Activated CD4-positive, alpha-beta memory T cell treated with anti-CD3 and anti-CD28 coated beads, Interleukin-2, amount 10 ng/mL, durations not matched to agents 7 days and 5 days (primary cell): ENCODE results near the gene POLR3B. TPM values are rescaled to one million over a fixed set of nuclear protein-coding genes. Genes with fewer than 3 reads are reported as not detected.
"Not testable (repeated sequence)": the region's sequence is repeated elsewhere in the genome, so short reads cannot be mapped to it uniquely, and the experiment has no call there.

Experiments
- CTCF ChIA-PET: fragments of 350-600 bp; sonication (Branson Sonifier 250); formaldehyde crosslinking; loops from one replicate; lab custom pipeline; 2021; ENCODE audit warnings: antibody characterized with exemption, inconsistent platforms; lab: Charles Lee
- POLR2A ChIA-PET: fragments of 350-600 bp; sonication (Branson Sonifier 250); formaldehyde crosslinking; loops from one replicate; lab custom pipeline; 2021; ENCODE audit warnings: antibody characterized with exemption; lab: Charles Lee
- DNase-seq: peaks from one replicate; pipeline ENCODE4 v3.0.0-alpha.2; 2020
- H3K27ac Mint-ChIP-seq: one replicate; pipeline ENCODE4 v1.8.0; 2021; ENCODE audit warnings: mild to moderate bottlenecking, mixed read lengths
- H3K27me3 Mint-ChIP-seq: one replicate; pipeline ENCODE4 v1.8.0; 2021; ENCODE audit warnings: mixed read lengths
- H3K36me3 Mint-ChIP-seq: one replicate; pipeline ENCODE4 v1.8.0; 2021; ENCODE audit warnings: low read depth, mixed read lengths
- H3K4me1 Mint-ChIP-seq: one replicate; pipeline ENCODE4 v1.8.0; 2021; ENCODE audit warnings: mixed read lengths
- H3K4me3 Mint-ChIP-seq: one replicate; pipeline ENCODE4 v1.8.0; 2021; ENCODE audit warnings: mild to moderate bottlenecking, mixed read lengths
- H3K9me3 Mint-ChIP-seq: one replicate; pipeline ENCODE4 v1.8.0; 2021; ENCODE audit warnings: mixed read lengths
- total RNA-seq, 2 experiments: library from RNA; stranded (reverse); gene quantifications; one replicate each; pipeline ENCODE4 v1.2.3, GENCODE V29; 2021

The POLR3B gene
- 1 to 10 TPM; 3.7 to 4.4 TPM for total RNA-seq

DNA sequence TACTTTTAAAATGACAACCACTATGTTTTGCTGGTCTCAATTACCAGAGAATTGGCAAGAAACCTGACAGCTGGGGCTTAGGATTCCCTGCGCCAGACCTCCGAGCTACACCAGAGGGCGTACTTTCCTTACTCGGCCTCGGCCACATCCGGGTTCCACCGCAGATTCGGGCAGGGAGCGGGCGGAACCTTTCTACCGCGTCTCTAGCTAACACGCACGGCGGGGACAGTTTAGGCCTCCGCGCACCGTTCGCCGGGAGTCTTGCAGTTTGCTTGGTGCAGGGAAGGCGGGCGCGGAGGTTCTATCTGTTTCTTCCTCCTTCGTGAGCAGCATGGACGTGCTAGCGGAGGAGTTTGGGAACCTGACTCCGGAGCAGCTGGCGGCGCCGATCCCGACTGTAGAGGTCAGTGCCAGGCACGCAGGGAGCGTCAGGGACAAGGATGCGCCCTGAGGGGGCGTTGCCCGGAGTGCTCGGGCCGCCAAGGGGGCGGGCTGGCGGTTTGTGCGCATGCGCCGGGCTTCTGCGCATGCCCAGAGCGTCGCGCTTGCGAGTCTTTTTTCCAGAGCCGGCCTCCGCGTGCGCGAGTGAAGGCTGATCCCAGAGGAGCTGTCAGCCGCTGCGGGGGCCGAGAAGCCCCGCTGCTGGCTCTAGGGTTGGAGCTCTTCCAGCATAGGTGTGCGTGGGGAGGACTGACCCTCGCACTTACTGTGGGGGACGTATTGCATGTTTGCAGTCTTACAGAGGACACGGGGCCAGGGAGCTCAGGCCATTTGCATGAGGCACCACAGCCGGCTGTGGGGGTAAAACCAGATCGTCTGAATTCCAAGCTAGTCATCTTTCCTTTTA, at the start of gene POLR3B:
POLR3B (plus strand) TSS at position 200 of the 847 bp plus-strand sequence; CDS start at position 332, 132 bp downstream.
- peak; percentile 97 for DNase-seq
- Mint-ChIP-seq H3K9me3 (no peaks in the 10 kb centered on the region), H3K4me1 (peaks cover 20% of the 10 kb centered on the region), H3K36me3 (no peaks in the 10 kb centered on the region), H3K27ac (peak within 1 kb of the TSS; percentile 88), H3K4me3 (peak within 1 kb of the TSS; percentile 87), H3K27me3 (no peaks in the 10 kb centered on the region)
- ChIA-PET CTCF (interaction anchor here (0.7 to 3.3 kb wide), 28 partner anchors 9 to 598 kb away, joined by 3 to 27 read pairs (median 4); partner anchors contain the start of genes TCP11L2 and TMEM263), POLR2A (interaction anchor here (0.7 to 3.9 kb wide), 14 partner anchors 9 to 626 kb away, joined by 3 to 47 read pairs (median 4); partner anchors contain the start of genes TCP11L2 and TMEM263)

DNA sequence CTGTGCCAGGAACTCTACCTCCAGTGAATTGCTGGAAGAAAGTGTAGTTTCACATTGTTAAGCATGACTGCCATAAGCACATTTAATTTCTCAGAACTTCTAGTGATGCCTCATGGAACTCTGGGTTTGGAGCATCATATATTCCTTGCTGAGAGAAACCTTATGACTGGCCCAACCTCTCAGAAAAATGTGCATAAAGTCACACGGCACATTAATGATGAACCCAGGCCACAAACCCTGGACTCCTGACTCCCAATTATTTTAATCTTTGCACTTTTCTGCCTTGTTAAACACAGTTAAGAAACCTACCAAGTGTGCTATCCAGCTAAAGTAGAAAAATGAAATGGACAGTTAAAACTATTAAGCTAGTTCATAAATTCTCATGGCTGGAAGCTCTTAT, 49.4 kb upstream of the POLR3B start:
- H3K4me1 Mint-ChIP-seq, result peaks cover 22% of the 10 kb centered on the region
- no peaks in the 10 kb centered on the region for H3K27me3 Mint-ChIP-seq
- peaks cover 3% of the 10 kb centered on the region for H3K36me3 Mint-ChIP-seq
- no peak overlapping the region for H3K27ac Mint-ChIP-seq
- no peak overlapping the region for H3K4me3 Mint-ChIP-seq
- no peaks in the 10 kb centered on the region for H3K9me3 Mint-ChIP-seq
- DNase-seq, result no peak
- POLR2A ChIA-PET, result no interaction called here
- CTCF ChIA-PET, result no interaction called here

DNA sequence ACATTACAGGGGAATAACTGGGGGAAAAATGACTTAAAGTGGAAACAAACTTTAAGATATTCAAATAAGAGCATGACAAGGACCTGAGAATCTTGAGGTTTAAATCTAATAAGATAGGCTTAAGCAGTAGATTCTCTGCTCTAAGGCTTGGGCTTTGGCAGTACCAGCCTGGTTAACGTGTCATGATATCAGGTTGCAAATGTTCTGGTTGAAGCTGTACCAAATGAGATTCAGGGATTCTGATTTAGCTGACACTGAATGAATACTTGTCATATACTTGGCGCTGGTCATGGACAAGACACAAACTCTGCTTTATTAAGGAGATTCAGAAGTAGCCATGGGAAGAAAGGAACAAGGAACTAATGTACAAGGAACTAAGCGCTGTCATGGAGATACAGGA, 48.9 kb upstream of the POLR3B start:
- Mint-ChIP-seq H3K27ac (no peak overlapping the region), H3K9me3 (no peaks in the 10 kb centered on the region), H3K27me3 (no peaks in the 10 kb centered on the region), H3K36me3 (peaks cover 3% of the 10 kb centered on the region), H3K4me1 (peaks cover 20% of the 10 kb centered on the region), H3K4me3 (no peak overlapping the region)
- DNase-seq, result no peak
- POLR2A ChIA-PET, result no interaction called here
- CTCF ChIA-PET, result no interaction called here

DNA sequence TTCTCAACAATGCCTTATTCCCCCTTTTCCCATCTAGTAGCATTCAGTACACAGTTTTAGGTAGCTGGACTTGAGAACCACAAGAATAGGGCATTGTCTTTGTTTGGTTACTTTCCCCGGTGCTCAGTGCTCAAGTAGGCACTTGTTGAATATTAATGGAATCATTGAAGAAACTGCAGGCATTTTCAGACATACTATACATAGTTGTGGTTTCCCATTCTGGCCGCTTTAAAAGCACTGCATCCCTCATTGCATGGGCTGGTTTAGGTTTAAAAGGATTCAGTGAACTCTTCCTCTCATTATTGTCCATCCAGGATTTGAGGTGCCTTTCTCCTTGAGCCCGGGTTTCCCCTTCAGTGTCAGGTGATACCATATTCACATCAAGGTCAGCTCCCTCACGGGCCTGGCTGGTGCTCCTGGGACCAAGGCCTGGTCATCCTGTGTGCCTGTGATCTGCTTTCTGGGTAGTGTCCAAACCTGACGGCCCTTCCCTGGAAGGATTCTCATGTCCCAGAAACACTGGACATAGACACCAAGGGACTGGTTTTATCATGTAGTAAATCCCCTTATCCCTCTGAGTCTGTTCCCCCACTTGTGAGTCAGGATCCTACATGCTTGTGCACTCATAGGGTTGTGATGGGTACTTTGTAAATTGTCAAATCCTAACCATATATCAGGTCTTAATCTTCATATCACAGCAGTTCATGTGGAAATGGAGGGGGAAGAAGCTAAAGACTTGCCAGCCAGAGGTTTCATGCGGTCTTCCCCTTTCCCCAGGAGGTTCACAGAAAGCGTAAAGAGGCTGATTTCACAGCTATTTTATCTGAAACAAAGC, 47.7 kb upstream of the POLR3B start:
- no peaks in the 10 kb centered on the region for H3K27me3 Mint-ChIP-seq
- no peak overlapping the region for H3K27ac Mint-ChIP-seq
- no peaks in the 10 kb centered on the region for H3K9me3 Mint-ChIP-seq
- no peak for DNase-seq
- no peaks in the 10 kb centered on the region for H3K36me3 Mint-ChIP-seq
- CTCF ChIA-PET, result no interaction called here
- no peak overlapping the region for H3K4me3 Mint-ChIP-seq
- POLR2A ChIA-PET, result no interaction called here
- peaks cover 12% of the 10 kb centered on the region for H3K4me1 Mint-ChIP-seq

DNA sequence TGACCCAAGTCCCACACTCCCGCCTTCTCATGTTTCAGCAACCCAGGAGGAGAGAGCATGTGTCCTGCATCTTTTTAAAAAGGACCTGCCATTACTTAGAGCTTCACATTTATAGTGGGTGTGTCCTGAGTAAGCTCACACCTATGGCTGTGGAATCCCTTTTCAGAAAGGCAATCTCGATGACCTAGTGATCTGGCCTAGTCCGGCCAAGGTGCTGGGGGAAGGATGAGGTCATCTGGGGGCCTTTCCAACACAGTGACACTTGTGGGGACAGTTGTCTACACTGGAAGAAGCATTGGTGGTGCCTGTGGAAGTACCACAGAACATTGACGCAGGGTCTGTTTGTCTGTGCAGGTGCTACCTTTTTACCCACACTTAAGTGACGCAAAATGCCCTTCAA, 46.9 kb upstream of the POLR3B start:
- peaks cover 7% of the 10 kb centered on the region for H3K4me1 Mint-ChIP-seq
- ChIA-PET CTCF (no interaction called here), POLR2A (no interaction called here)
- no peaks in the 10 kb centered on the region for H3K27me3 Mint-ChIP-seq
- DNase-seq, result no peak
- H3K9me3 Mint-ChIP-seq, result no peaks in the 10 kb centered on the region
- H3K27ac Mint-ChIP-seq, result no peak overlapping the region
- H3K36me3 Mint-ChIP-seq, result peaks cover 6% of the 10 kb centered on the region
- no peak overlapping the region for H3K4me3 Mint-ChIP-seq

DNA sequence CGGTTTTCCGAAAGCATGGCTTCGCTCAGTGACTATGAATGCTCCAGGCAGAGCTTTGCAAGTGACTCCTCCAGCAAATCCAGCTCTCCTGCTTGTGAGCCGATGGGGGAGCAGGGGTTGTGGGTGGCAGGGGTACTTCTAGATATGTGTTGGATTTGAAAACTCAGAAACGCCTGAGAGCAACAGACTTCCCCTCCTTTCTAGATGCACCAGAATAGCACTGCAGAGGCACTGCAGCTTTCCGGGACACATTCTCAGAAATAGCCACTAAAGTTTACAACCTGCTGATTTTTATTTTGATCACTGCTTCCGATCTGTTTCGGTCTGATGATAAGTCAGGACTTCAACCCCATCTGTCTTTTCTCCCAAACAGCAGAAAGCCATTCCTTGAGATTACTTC, 46.4 kb upstream of the POLR3B start:
- no peaks in the 10 kb centered on the region for H3K9me3 Mint-ChIP-seq
- H3K27me3 Mint-ChIP-seq, result no peaks in the 10 kb centered on the region
- peaks cover 6% of the 10 kb centered on the region for H3K36me3 Mint-ChIP-seq
- ChIA-PET CTCF (no interaction called here), POLR2A (no interaction called here)
- H3K27ac Mint-ChIP-seq, result no peak overlapping the region
- H3K4me1 Mint-ChIP-seq, result peaks cover 6% of the 10 kb centered on the region
- no peak for DNase-seq
- no peak overlapping the region for H3K4me3 Mint-ChIP-seq

DNA sequence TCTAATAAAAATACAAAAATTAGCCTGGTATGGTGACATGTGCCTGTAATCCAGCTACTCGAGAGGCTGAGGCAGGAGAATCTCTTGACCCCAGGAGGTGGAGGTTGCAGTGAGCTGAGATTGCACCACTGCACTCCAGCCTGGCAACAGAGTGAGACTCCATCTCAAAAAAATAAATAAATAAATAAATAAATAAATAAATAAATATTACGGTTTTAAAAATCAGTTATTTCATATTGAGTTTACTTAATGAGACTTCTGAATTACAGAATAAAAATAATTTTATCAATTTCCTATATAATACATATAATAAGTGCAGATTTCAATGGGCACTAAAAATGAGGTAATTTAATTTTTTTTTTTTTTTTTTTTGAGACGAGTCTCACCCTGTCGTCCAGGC, 44.1 kb upstream of the POLR3B start:
- H3K4me1 Mint-ChIP-seq, H3K9me3 Mint-ChIP-seq, H3K4me3 Mint-ChIP-seq, H3K27ac Mint-ChIP-seq, DNase-seq, CTCF ChIA-PET, H3K27me3 Mint-ChIP-seq, POLR2A ChIA-PET: not testable (repeated sequence)
- peaks cover 12% of the 10 kb centered on the region for H3K36me3 Mint-ChIP-seq

DNA sequence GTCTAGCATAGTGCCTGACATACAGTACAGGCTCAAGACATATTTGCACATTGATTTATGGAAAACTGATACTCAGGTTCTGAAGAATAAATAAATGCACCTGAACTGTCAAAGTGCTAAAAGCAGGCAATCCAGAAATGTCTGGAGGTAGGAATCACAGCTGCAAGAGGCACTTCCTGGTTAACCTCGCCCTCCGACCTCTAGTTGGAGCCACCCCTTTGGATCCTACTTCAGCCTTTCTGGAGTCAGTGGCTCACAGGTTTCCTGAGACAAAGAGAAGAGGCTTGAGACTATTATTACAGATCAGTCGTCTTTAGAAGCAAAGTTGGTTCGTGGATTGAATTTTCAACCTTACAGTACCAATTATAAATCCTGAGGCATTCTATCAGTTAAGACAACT, 42.0 kb upstream of the POLR3B start:
- ChIA-PET CTCF (interaction anchor here (0.6 to 1.7 kb wide), 5 partner anchors 32 to 526 kb away, joined by 3 to 5 read pairs (median 3); partner anchors contain the start of gene POLR3B), POLR2A (interaction anchor here (1.0 to 2.3 kb wide), 2 partner anchors 14 to 43 kb away, joined by 3 to 6 read pairs; no protein-coding TSS in a partner anchor)
- Mint-ChIP-seq H3K4me3 (no peak overlapping the region), H3K36me3 (peaks cover 14% of the 10 kb centered on the region), H3K4me1 (peaks cover 6% of the 10 kb centered on the region), H3K9me3 (no peaks in the 10 kb centered on the region), H3K27me3 (no peaks in the 10 kb centered on the region), H3K27ac (no peak overlapping the region)
- no peak for DNase-seq

DNA sequence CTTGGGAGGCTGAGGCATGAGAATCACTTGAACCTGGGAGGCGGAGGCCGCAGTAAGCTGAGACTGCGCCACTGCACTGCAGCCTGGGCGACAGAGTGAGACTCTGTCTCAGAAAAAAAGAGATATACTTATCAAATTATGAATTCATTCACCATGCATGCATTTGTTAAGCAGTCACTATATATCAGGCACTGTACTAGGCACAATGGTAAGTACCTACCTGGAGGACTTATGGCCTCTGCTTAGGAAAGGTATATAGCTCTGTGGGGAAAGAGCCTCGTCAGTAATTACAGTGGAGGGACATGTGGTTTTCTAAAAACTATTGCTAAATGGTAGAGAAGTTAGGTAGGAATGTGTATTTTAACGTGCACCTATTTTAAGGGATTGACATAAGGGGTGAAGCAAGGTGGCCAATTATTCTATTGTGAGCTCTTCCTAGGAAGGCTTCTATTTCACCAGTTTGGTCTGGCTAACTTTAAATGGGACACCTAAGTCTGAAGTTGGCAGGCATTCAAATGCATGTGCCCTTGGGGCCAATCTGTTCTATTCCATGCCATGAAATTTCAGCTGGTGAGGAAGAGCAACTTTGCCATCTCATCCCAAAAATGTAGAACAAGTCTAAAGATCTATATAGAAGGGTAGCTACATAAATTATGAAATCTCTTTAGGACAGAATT, 40.0 kb upstream of the POLR3B start:
- no peak overlapping the region for H3K4me3 Mint-ChIP-seq
- CTCF ChIA-PET, result interaction anchor here (0.8 kb wide), 1 partner anchor 40 kb away, joined by 3 read pairs; the partner anchor contains the start of gene POLR3B
- no peaks in the 10 kb centered on the region for H3K9me3 Mint-ChIP-seq
- H3K27me3 Mint-ChIP-seq, result no peaks in the 10 kb centered on the region
- peaks cover 13% of the 10 kb centered on the region for H3K4me1 Mint-ChIP-seq
- no peak overlapping the region for H3K27ac Mint-ChIP-seq
- DNase-seq, result no peak
- POLR2A ChIA-PET, result interaction anchor here (0.7 kb wide), 1 partner anchor 40 kb away, joined by 3 read pairs; no protein-coding TSS in a partner anchor
- peaks cover 23% of the 10 kb centered on the region for H3K36me3 Mint-ChIP-seq

DNA sequence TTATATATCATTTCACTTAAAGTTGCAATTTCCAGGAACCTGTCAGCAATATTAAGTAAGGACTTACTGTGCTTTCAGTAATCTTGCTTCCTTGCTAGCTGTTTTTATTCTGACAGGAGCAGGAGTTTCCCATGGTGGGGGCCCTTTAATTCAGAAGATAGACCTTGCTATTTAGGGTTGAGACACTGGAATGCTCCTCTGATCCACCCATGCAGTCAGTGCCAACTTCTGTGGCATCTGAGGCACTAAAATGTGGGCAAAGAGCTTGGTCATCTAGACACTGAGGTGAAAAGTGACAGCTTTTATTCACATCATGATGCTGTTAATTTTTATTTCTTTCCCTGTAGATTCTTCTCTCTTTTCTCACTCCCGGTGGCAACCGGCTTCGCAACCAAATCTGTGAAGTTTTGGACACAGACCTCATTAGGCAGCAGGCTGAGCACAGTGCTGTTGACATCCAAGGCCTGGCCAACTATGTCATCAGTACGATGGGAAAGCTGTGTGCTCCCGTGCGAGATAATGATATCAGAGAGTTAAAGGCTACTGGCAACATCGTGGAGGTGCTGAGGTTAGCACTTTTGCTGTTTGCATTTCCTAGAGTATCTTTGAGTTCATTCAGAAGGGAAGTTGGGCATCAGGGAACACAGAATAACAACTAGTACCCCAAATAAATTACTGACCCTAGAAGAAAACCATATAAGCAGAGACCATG, 36.3 kb upstream of the POLR3B start:
- ChIA-PET POLR2A (interaction anchor here (1.2 to 1.5 kb wide), 2 partner anchors 18 to 22 kb away, joined by 3 read pairs; no protein-coding TSS in a partner anchor), CTCF (no interaction called here)
- peak overlapping the region; percentile 29 for H3K27ac Mint-ChIP-seq
- peaks cover 29% of the 10 kb centered on the region for H3K36me3 Mint-ChIP-seq
- no peaks in the 10 kb centered on the region for H3K27me3 Mint-ChIP-seq
- H3K4me3 Mint-ChIP-seq, result no peak overlapping the region
- no peak for DNase-seq
- H3K4me1 Mint-ChIP-seq, result peaks cover 13% of the 10 kb centered on the region
- no peaks in the 10 kb centered on the region for H3K9me3 Mint-ChIP-seq

DNA sequence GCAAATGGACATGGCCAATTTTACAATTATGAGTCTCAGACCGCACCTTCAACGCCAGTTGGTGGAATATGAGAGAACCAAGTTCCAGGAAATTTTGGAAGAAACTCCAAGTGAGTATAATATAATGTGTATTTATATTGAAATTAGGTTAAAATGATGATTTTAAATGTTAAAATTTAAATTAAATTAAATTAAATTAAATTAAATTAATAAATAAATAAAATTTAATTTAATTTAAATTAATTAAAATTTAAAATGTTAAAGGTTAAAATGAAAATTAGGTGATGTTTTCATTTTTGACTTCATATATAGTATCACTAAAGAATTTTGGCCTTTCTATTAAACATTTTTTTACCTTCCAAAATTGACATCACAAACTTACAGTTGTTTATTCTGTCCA, 34.0 kb upstream of the POLR3B start:
- H3K4me3 Mint-ChIP-seq, result no peak overlapping the region
- ChIA-PET POLR2A (no interaction called here), CTCF (no interaction called here)
- H3K4me1 Mint-ChIP-seq, result peaks cover 13% of the 10 kb centered on the region
- DNase-seq, result no peak
- no peak overlapping the region for H3K27ac Mint-ChIP-seq
- no peaks in the 10 kb centered on the region for H3K27me3 Mint-ChIP-seq
- H3K9me3 Mint-ChIP-seq, result no peaks in the 10 kb centered on the region
- H3K36me3 Mint-ChIP-seq, result peaks cover 24% of the 10 kb centered on the region

DNA sequence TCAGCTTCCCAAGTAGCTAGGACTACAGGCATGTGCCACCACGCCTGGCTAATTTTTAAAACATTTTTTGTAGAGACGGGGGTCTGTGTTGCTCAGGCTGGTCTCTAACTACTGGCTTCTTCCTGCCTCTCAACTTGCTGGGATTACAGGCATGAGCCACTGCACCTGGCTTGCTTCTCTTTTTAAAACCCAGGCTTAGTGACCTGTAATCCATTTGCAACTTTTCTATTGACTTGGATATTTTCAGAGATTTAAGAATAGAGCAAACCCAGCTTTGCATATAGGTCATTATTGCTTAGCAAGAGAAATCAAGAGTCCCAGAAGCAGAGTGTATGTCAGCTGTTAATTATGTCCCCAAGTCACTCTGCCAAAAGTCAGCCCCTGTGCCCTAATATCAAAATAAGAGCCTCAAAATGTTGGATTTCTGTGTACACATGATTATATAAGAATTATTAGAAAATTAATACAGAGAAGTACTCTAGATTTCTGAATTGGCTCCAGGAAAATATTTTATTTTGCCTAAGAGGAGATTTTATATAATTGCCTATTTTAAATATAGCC, 30.2 kb upstream of the POLR3B start:
- H3K4me3 Mint-ChIP-seq, result no peak overlapping the region
- no peak for DNase-seq
- H3K27ac Mint-ChIP-seq, result no peak overlapping the region
- no peaks in the 10 kb centered on the region for H3K9me3 Mint-ChIP-seq
- H3K27me3 Mint-ChIP-seq, result no peaks in the 10 kb centered on the region
- ChIA-PET CTCF (no interaction called here), POLR2A (no interaction called here)
- peaks cover 14% of the 10 kb centered on the region for H3K36me3 Mint-ChIP-seq
- no peaks in the 10 kb centered on the region for H3K4me1 Mint-ChIP-seq
